PC-9 (cell line): ENCODE measurements around the gene VANGL1. TPM values are rescaled to one million over a fixed set of nuclear protein-coding genes. Genes with fewer than 3 reads are reported as not detected.

Source experiments
- BruUV-seq: library from RNA; stranded (reverse); fragments of 400-500 nt; replicated peaks from 2 replicates; lab custom pipeline; 2021; lab: Mats Ljungman, UMichigan
- CTCF ChIA-PET: fragments of 300-600 bp; sonication (Branson Sonifier 250); formaldehyde crosslinking; loops from one replicate; lab custom pipeline; 2022; ENCODE audit warnings: antibody characterized with exemption; lab: Charles Lee
- POLR2A ChIA-PET: fragments of 300-600 bp; sonication (Branson Sonifier 250); formaldehyde crosslinking; loops from one replicate; lab custom pipeline; 2022; ENCODE audit warnings: antibody characterized with exemption; ENCODE audit not compliant: unreplicated experiment; lab: Charles Lee
- DNase-seq, 2 experiments: peaks; one replicate each; pipeline versions ENCODE4 v3.0.0 to v3.0.0-alpha.2; 2015 to 2022; ENCODE audit warnings: mixed read lengths in 1 of 2
- H2AFZ ChIP-seq: fragments of 200-600 bp; sonication (generic); 2 replicates; pipeline ENCODE4 v1.8.1; 2017; ENCODE audit warnings: antibody characterized with exemption
- H3F3A ChIP-seq: fragments of 200-600 bp; sonication (generic); 2 replicates; pipeline ENCODE4 v1.8.1; 2017; ENCODE audit warnings: antibody characterized with exemption, mild to moderate bottlenecking, low read depth; ENCODE audit not compliant: insufficient read depth
- H3K27ac ChIP-seq: fragments of 200-600 bp; sonication (generic); 2 replicates; pipeline ENCODE4 v1.6.1; 2016; ENCODE audit warnings: mixed run types
- H3K27me3 ChIP-seq: fragments of 200-600 bp; sonication (generic); 2 replicates; pipeline ENCODE4 v1.6.1; 2016; ENCODE audit warnings: low read depth, mixed run types; ENCODE audit not compliant: insufficient read depth
- H3K36me3 ChIP-seq: fragments of 200-600 bp; sonication (generic); 2 replicates; pipeline ENCODE4 v1.6.1; 2016; ENCODE audit warnings: low read depth, mixed run types
- H3K4me1 ChIP-seq: fragments of 200-600 bp; sonication (generic); replicated peaks from 2 replicates; pipeline ENCODE4 v1.6.1; 2016; ENCODE audit warnings: mixed run types; ENCODE audit not compliant: insufficient read depth
- H3K4me2 ChIP-seq: fragments of 200-600 bp; sonication (generic); 2 replicates; pipeline ENCODE4 v1.6.1; 2017; ENCODE audit warnings: mixed run types
- H3K4me3 ChIP-seq: fragments of 200-600 bp; sonication (generic); 2 replicates; pipeline ENCODE4 v1.6.1; 2016; ENCODE audit warnings: mixed run types
- H3K79me2 ChIP-seq: fragments of 200-600 bp; sonication (generic); 2 replicates; pipeline ENCODE4 v1.6.1; 2017; ENCODE audit warnings: low read depth, mixed run types
- H3K9me2 ChIP-seq: fragments of 200-600 bp; sonication (generic); 2 replicates; pipeline ENCODE4 v1.8.1; 2017; ENCODE audit warnings: mild to moderate bottlenecking; ENCODE audit not compliant: insufficient read depth
- H3K9me3 ChIP-seq: fragments of 200-600 bp; sonication (generic); 2 replicates; pipeline ENCODE4 v1.8.1; 2016; ENCODE audit warnings: low read depth; ENCODE audit not compliant: insufficient read depth
- H4K20me1 ChIP-seq: fragments of 200-600 bp; sonication (generic); 2 replicates; pipeline ENCODE4 v1.8.1; 2017; ENCODE audit not compliant: insufficient read depth
- CTCF ChIP-seq: fragments of 200-600 bp; sonication (generic); conservative IDR thresholded peaks from 2 replicates; pipeline ENCODE4 v1.6.1; 2017; ENCODE audit warnings: mixed run types, antibody characterized with exemption, mild to moderate bottlenecking, moderate library complexity
- EZH2 ChIP-seq: fragments of 200-600 bp; sonication (generic); IDR thresholded peaks from 2 replicates; pipeline ENCODE4 v1.8.0; 2017; ENCODE audit warnings: antibody characterized with exemption, low read depth
- intact Hi-C: fragments of 100-400 bp; cut with micrococcal nuclease; formaldehyde crosslinking; loops from one replicate; pipeline ENCODE4 v1.10.0; 2022; ENCODE audit not compliant: unreplicated experiment
- total RNA-seq: library from RNA; stranded (reverse); gene quantifications from 2 replicates; pipeline ENCODE4 v1.2.3, GENCODE V29; 2021

VANGL1 gene
- total RNA-seq, 1 experiment from 2014 or later, result 43.0 TPM

- no peaks in the 10 kb centered on the region for H4K20me1 ChIP-seq
- POLR2A ChIA-PET, result no interaction called here
- no peak overlapping the region for H3K4me3 ChIP-seq
- no peak overlapping the region for H3K27ac ChIP-seq
- no peaks in the 10 kb centered on the region for H3K9me3 ChIP-seq
- TF ChIP-seq CTCF (no peak), EZH2 (no peak)
- peaks cover 38% of the 10 kb centered on the region for H3K36me3 ChIP-seq
- no peak for DNase-seq
- H3K27me3 ChIP-seq, result no peaks in the 10 kb centered on the region
- H3K79me2 ChIP-seq, result peaks cover 86% of the 10 kb centered on the region
- no peaks in the 10 kb centered on the region for H3K9me2 ChIP-seq
- H2AFZ ChIP-seq, result no peak overlapping the region
- CTCF ChIA-PET, result no interaction called here
- intact Hi-C loops, result no loop called here
- peaks cover 14% of the 10 kb centered on the region; the same call in 1 of the 2 replicates for H3K4me1 ChIP-seq
- no peaks in the 10 kb centered on the region; the same call in none of the 2 replicates for H3F3A ChIP-seq
- BruUV-seq, result no TSS peak
- H3K4me2 ChIP-seq, result no peak overlapping the region
Observed at GRCh38 chr1:115649964-115650363, 8.2 kb downstream of the VANGL1 start.

GRCh38 chr1:115650961-115651360, 9.2 kb downstream of the VANGL1 start:
- no peak overlapping the region for H3K4me3 ChIP-seq
- intact Hi-C loops, result no loop called here
- H3K79me2 ChIP-seq, result peaks cover 82% of the 10 kb centered on the region
- no peaks in the 10 kb centered on the region for H3K9me2 ChIP-seq
- no peak overlapping the region for H3K4me2 ChIP-seq
- ChIA-PET POLR2A (no interaction called here), CTCF (no interaction called here)
- no peak overlapping the region for H3K27ac ChIP-seq
- no peak overlapping the region for H2AFZ ChIP-seq
- H3K9me3 ChIP-seq, result no peaks in the 10 kb centered on the region
- peaks cover 41% of the 10 kb centered on the region for H3K36me3 ChIP-seq
- no TSS peak for BruUV-seq
- no peak for DNase-seq
- TF ChIP-seq CTCF (no peak), EZH2 (no peak)
- no peaks in the 10 kb centered on the region for H3K27me3 ChIP-seq
- H4K20me1 ChIP-seq, result no peaks in the 10 kb centered on the region
- H3K4me1 ChIP-seq, result peaks cover 6% of the 10 kb centered on the region; the same call in 1 of the 2 replicates
- H3F3A ChIP-seq, result no peaks in the 10 kb centered on the region; the same call in none of the 2 replicates

DNA sequence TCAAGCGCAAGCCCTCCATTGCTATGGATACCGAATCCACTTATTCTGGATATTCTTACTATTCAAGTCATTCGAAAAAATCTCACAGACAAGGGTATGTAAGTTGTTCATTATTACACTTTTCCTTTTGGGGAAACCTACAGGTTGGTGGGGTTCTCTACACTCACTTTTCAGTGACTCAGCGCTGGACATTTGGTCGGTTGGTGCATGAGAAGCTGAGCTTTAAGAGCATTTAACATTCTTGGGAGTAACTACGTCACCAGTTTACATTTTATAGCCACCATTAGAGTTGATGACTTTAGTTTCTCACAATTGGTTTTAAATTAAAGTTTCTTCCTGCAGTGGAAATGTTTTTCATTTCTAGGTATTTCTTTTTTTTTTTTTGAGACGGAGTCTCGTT, 9.6 kb downstream of the VANGL1 start:
- H3K4me3 ChIP-seq, result no peak overlapping the region
- H4K20me1 ChIP-seq, result no peaks in the 10 kb centered on the region
- peaks cover 41% of the 10 kb centered on the region for H3K36me3 ChIP-seq
- CTCF ChIA-PET, result no interaction called here
- no peak for DNase-seq
- no peaks in the 10 kb centered on the region; the same call in none of the 2 replicates for H3F3A ChIP-seq
- TF ChIP-seq CTCF (no peak), EZH2 (no peak)
- no peaks in the 10 kb centered on the region for H3K9me2 ChIP-seq
- H2AFZ ChIP-seq, result no peak overlapping the region
- H3K79me2 ChIP-seq, result peaks cover 78% of the 10 kb centered on the region
- no peak overlapping the region for H3K27ac ChIP-seq
- no peak overlapping the region for H3K4me2 ChIP-seq
- POLR2A ChIA-PET, result no interaction called here
- no peaks in the 10 kb centered on the region for H3K9me3 ChIP-seq
- H3K27me3 ChIP-seq, result no peaks in the 10 kb centered on the region
- 0 out of 2 replicates have a peak, but pooled peaks cover 4% of the 10 kb centered on the region for H3K4me1 ChIP-seq
- intact Hi-C loops, result no loop called here
- no TSS peak for BruUV-seq
